Sigmoid colon (tissue), 7 donors: ENCODE measurements around the gene TNK2. TPM values are rescaled to one million over a fixed set of nuclear protein-coding genes. Genes with fewer than 3 reads are reported as not detected.

ENCODE experiments used
- DNase-seq: peaks from one replicate; pipeline ENCODE4 v3.0.0-alpha.2; 2019
- H3K27ac ChIP-seq, 4 donors: fragments of 200-600 bp; sonication (generic); one replicate each; pipeline ENCODE4 v1.5.1; 2016 to 2019; ENCODE audit warnings: mild to moderate bottlenecking in 1 of 4
- H3K27me3 ChIP-seq, 3 donors: fragments of 200-600 bp; sonication (generic); one replicate each; pipeline ENCODE4 v1.5.1; 2019; ENCODE audit warnings: mild to moderate bottlenecking in 1 of 3
- H3K36me3 ChIP-seq, 4 donors: fragments of 200-600 bp; sonication (generic); one replicate each; pipeline ENCODE4 v1.5.1; 2016 to 2019
- H3K4me1 ChIP-seq, 4 donors: fragments of 200-600 bp; sonication (generic); one replicate each; pipeline ENCODE4 v1.5.1; 2017 to 2019
- H3K4me3 ChIP-seq, 4 donors: fragments of 200-600 bp; sonication (generic); one replicate each; pipeline ENCODE4 v1.5.1; 2017 to 2019; ENCODE audit warnings: mild to moderate bottlenecking in 2 of 4, moderate library complexity in 1 of 4
- H3K9me3 ChIP-seq, 4 donors: fragments of 200-600 bp in 3 of 4; sonication (generic) in 3 of 4; one replicate each; pipeline versions ENCODE4 v1.5.1 to v1.6.1; 2013 to 2019
- CTCF ChIP-seq, 4 experiments: fragments of 450-650 bp in 3 of 4; fragments of 200-600 bp in 1 of 4; IDR thresholded peaks; one replicate each; pipeline ENCODE4 v1.5.1; 2016 to 2019; ENCODE audit warnings: antibody characterized with exemption in 4 of 4, mild to moderate bottlenecking in 3 of 4, moderate library complexity in 2 of 4
- EP300 ChIP-seq, 4 donors: sonication (generic); formaldehyde crosslinking; IDR thresholded peaks; one replicate each; pipeline ENCODE4 v1.6.1; 2017; ENCODE audit warnings: antibody characterized with exemption in 4 of 4
- POLR2A ChIP-seq, 2 donors: fragments of 450-650 bp; IDR thresholded peaks; one replicate each; pipeline ENCODE4 v1.6.1; 2016; ENCODE audit warnings: antibody characterized with exemption in 2 of 2, mild to moderate bottlenecking in 2 of 2, moderate library complexity in 2 of 2
- POLR2AphosphoS5 ChIP-seq, 4 donors: sonication (generic); formaldehyde crosslinking; IDR thresholded peaks; one replicate each; pipeline ENCODE4 v1.6.1; 2017; ENCODE audit warnings: antibody characterized with exemption in 4 of 4
- WGBS, 2 donors: extraction: QIAGEN DNeasy Blood & Tissue Kit; methylation state at CpG; one replicate each; pipeline ENCODE4 v1.1.7; 2013; 5-methylcytosine and 5-hydroxymethylcytosine counted together
- intact Hi-C: fragments of 100-400 bp; cut with DNase I; formaldehyde crosslinking; loops from one replicate; pipeline ENCODE4 v1.15.1; 2023
- polyA plus RNA-seq, 3 donors: library from polyadenylated mRNA; stranded (reverse); fragments of 200-250 nt; gene quantifications; one replicate each; pipeline ENCODE4 v1.2.3, GENCODE V29; 2013
- total RNA-seq, 4 donors: library from RNA; depleted of rRNA; stranded (reverse); fragments of >200 nt; gene quantifications; one replicate each; pipeline ENCODE4 v1.1.0, GENCODE V29; 2016
- donor health status: healthy with polysubstance abuse.
- donor health status: Bipolar disorder and iron deficiency.
- donor health status: healthy.

The TNK2 gene
- total and polyA plus RNA-seq, 7 donors = 8.4 to 44.0 (median 17.1) TPM

GRCh38 chr3:195822131-195822696 is 86.1 kb downstream of the TNK2 start:
- H3K4me1 ChIP-seq = no peaks in the 10 kb centered on the region
- no peak overlapping the region for H3K4me3 ChIP-seq
- H3K9me3 ChIP-seq = no peaks in the 10 kb centered on the region
- H3K27ac ChIP-seq = no peak overlapping the region
- peaks cover 0 to 26% (median 2%) of the 10 kb centered on the region in 3 donors for H3K27me3 ChIP-seq
- 91 to 94% methylated on average over 16 of the region's 16 CpGs for WGBS, 2 donors
- TF ChIP-seq POLR2AphosphoS5 (IDR thresholded peaks at IDR 0.05) (no peak), CTCF (IDR thresholded peaks at IDR 0.05) (no peak), EP300 (IDR thresholded peaks at IDR 0.05) (no peak), POLR2A (IDR thresholded peaks at IDR 0.05) (no peak)
- intact Hi-C loops = no loop called here
- H3K36me3 ChIP-seq = no peaks in the 10 kb centered on the region
- no peak for DNase-seq

GRCh38 chr3:195821403-195822130 is 86.8 kb downstream of the TNK2 start:
- no peaks in the 10 kb centered on the region for H3K36me3 ChIP-seq
- intact Hi-C loops = no loop called here
- no peak for DNase-seq
- no peaks in the 10 kb centered on the region for H3K4me1 ChIP-seq
- no peaks in the 10 kb centered on the region for H3K9me3 ChIP-seq
- no peak overlapping the region for H3K27ac ChIP-seq
- TF ChIP-seq EP300 (IDR thresholded peaks at IDR 0.05) = no peak
- TF ChIP-seq CTCF (IDR thresholded peaks at IDR 0.05) = no peak
- TF ChIP-seq POLR2A (IDR thresholded peaks at IDR 0.05) = no peak
- no peak for TF ChIP-seq POLR2AphosphoS5 (IDR thresholded peaks at IDR 0.05)
- H3K4me3 ChIP-seq = no peak overlapping the region
- WGBS, 2 donors = 78 to 83% methylated on average over 21 of the region's 21 CpGs
- peaks cover 0 to 26% (median 2%) of the 10 kb centered on the region in 3 donors for H3K27me3 ChIP-seq

- WGBS, 2 donors = 85 to 87% methylated on average over 5 of the region's 5 CpGs
- peaks cover 0 to 26% (median 2%) of the 10 kb centered on the region in 3 donors for H3K27me3 ChIP-seq
- DNase-seq = no peak
- TF ChIP-seq POLR2A (IDR thresholded peaks at IDR 0.05) = no peak
- TF ChIP-seq POLR2AphosphoS5 (IDR thresholded peaks at IDR 0.05) = no peak
- TF ChIP-seq EP300 (IDR thresholded peaks at IDR 0.05) = no peak
- TF ChIP-seq CTCF (IDR thresholded peaks at IDR 0.05) = no peak
- no peak overlapping the region for H3K4me3 ChIP-seq
- H3K27ac ChIP-seq = no peak overlapping the region
- no peaks in the 10 kb centered on the region for H3K9me3 ChIP-seq
- H3K4me1 ChIP-seq = no peaks in the 10 kb centered on the region
- no peaks in the 10 kb centered on the region for H3K36me3 ChIP-seq
- intact Hi-C loops = no loop called here
These were observed 87.5 kb downstream of the TNK2 start for GRCh38 chr3:195820901-195821300.

- no peak overlapping the region for H3K27ac ChIP-seq
- H3K4me3 ChIP-seq = no peak overlapping the region
- 85 to 86% methylated on average over 8 of the region's 8 CpGs for WGBS, 2 donors
- no peaks in the 10 kb centered on the region for H3K9me3 ChIP-seq
- no peaks in the 10 kb centered on the region for H3K4me1 ChIP-seq
- H3K36me3 ChIP-seq = no peaks in the 10 kb centered on the region
- intact Hi-C loops = no loop called here
- TF ChIP-seq EP300 (IDR thresholded peaks at IDR 0.05) = no peak
- DNase-seq = no peak
- peaks cover 0 to 26% (median 2%) of the 10 kb centered on the region in 3 donors for H3K27me3 ChIP-seq
These were observed 88.2 kb downstream of the TNK2 start for GRCh38 chr3:195820186-195820585.

GRCh38 chr3:195818301-195818700 is 90.0 kb downstream of the TNK2 start:
- no peak for DNase-seq
- Histone ChIP-seq H3K36me3 (no peaks in the 10 kb centered on the region), H3K4me3 (no peak overlapping the region), H3K4me1 (no peaks in the 10 kb centered on the region), H3K27ac (no peak overlapping the region), H3K9me3 (no peaks in the 10 kb centered on the region), H3K27me3 (peaks cover 0 to 14% (median 0%) of the 10 kb centered on the region in 3 donors)
- intact Hi-C loops = no loop called here
- WGBS, 2 donors = 93 to 94% methylated on average over 21 of the region's 21 CpGs
- TF ChIP-seq EP300 (IDR thresholded peaks at IDR 0.05) (no peak), CTCF (IDR thresholded peaks at IDR 0.05) (no peak), POLR2AphosphoS5 (IDR thresholded peaks at IDR 0.05) (no peak), POLR2A (IDR thresholded peaks at IDR 0.05) (no peak)
